LNCAP (cell line): ENCODE measurements around the gene SPEM1.

ENCODE experiments used
- TF ChIP-seq, protein P1 (sequence below): fragments of 450-650 bp; IDR thresholded peaks from 2 replicates; pipeline ENCODE4 v1.5.1; 2017; ENCODE audit warnings: mild to moderate bottlenecking

Gene SPEM1, protein sequence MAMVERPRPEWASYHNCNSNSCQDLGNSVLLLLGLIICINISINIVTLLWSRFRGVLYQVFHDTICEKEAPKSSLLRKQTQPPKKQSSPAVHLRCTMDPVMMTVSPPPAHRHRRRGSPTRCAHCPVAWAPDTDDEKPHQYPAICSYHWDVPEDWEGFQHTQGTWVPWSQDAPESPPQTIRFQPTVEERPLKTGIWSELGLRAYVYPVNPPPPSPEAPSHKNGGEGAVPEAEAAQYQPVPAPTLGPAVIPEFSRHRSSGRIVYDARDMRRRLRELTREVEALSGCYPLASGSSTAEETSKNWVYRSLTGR

DNA sequence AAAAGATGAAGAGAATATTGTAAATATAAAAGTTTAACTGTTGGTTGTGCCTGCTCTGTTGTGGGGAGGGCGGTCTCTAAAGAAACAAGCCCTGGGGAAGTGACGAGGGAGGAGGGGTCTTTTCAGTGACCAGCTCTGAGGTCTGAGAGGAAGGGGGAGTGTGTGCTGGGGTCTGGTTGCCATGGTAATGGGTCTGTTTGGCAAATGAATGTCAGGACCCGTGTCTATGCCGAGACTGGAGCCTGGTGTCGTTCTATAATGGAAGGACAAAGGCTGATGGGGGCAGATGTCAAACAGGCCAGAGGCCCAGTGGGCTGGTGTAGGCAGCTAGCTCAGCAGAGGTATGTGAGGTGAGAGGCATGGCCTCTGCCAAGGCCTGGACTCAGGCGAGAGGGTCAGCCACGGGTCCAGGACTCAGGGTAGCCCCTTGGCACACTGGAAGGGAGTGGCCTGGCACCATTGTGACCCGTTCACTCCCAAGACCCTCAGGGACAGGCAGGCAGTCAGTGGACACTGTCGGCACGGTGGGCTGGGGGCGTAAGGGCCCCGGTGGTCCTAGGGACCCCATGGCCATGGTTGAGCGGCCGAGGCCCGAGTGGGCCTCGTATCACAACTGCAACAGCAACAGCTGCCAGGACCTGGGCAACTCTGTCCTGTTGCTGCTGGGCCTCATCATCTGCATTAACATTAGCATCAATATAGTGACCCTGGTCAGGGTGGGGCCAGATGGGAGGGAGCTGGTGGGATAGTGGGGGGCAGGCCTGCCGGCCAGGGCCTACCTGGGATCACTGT is at the start of gene SPEM1:
Gene SPEM1, plus strand, starts transcription at position 506 of the 792 bp plus-strand sequence. Its CDS starts 61 bp downstream, at position 567.
- TF ChIP-seq, protein P1, sequence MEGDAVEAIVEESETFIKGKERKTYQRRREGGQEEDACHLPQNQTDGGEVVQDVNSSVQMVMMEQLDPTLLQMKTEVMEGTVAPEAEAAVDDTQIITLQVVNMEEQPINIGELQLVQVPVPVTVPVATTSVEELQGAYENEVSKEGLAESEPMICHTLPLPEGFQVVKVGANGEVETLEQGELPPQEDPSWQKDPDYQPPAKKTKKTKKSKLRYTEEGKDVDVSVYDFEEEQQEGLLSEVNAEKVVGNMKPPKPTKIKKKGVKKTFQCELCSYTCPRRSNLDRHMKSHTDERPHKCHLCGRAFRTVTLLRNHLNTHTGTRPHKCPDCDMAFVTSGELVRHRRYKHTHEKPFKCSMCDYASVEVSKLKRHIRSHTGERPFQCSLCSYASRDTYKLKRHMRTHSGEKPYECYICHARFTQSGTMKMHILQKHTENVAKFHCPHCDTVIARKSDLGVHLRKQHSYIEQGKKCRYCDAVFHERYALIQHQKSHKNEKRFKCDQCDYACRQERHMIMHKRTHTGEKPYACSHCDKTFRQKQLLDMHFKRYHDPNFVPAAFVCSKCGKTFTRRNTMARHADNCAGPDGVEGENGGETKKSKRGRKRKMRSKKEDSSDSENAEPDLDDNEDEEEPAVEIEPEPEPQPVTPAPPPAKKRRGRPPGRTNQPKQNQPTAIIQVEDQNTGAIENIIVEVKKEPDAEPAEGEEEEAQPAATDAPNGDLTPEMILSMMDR = no peak

DNA sequence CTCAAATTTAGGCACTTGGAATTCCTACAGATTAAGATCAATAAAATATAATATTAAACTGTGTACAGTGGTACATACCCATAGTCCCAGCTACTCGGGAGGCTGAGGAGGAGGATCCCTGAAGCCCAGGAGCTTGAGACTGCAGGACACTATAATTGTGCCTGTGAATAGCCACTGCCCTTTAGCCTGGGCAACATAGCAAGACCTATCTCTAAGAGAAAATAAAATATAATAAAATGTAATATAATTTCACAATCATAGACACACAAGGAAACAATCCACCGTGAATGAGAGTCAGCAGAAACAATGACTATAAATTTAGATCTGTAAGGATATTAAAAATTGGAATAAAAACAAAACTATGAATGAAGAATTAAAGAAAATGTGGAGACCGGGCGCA is 49.3 kb upstream of the SPEM1 start:
- TF ChIP-seq, protein P1 = no peak

DNA sequence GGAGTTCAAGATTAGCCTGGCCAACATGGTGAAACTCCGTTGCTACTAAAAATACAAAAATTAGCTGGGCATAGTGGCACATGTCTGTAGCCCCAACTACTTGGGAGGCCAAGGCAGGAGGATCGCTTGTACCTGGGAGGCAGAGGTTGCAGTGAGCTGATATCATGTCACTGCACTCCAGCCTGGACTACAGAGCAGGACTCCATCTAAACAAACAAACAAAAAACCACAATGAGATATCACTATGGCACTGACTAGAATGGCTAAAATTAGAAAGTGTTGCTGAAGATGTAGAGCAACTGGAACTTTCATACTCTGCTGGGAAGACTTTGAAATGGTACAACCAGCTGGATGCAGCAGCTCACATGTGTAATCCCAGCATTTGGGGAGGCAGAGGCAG is 45.8 kb upstream of the SPEM1 start:
- TF ChIP-seq, protein P1 = no peak

DNA sequence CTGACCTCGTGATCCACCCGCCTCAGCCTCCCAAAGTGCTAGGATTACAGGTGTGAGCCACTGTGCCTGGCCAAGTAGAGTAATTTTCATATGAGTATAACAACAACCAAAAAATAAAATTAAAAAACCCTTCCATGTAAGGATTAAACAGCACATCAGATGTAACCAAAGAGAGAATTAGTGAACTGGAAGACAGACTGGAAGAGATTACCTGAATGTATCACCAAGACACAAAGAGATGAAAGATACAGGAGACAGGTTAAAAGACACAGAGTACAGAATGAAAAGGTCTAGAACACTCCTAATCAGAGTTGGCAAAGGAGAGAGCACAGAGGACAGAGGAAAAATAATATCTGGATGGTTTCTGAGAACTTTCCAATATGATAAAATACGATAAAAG is 41.0 kb upstream of the SPEM1 start:
- TF ChIP-seq, protein P1 = no peak

DNA sequence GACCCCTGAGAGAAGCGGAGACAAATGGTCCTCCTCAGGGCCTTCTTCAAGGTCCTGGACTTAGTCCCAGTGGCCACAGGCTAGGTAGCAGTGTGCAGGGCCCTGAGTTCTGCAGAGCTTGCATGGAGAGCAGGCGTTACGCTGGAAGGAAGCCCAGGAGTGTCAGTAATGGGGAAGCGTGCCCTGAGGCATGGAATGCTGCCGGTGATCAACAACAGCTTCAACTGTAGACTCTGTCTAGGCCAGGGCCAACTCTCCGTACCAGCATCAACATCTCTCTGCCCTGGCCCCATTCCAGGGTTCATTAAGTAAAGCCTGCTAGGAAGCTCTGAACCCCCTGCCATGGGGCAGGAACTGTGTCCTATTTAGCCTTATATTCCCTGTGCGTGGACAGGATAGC is 39.8 kb upstream of the SPEM1 start:
- TF ChIP-seq, protein P1 = no peak

DNA sequence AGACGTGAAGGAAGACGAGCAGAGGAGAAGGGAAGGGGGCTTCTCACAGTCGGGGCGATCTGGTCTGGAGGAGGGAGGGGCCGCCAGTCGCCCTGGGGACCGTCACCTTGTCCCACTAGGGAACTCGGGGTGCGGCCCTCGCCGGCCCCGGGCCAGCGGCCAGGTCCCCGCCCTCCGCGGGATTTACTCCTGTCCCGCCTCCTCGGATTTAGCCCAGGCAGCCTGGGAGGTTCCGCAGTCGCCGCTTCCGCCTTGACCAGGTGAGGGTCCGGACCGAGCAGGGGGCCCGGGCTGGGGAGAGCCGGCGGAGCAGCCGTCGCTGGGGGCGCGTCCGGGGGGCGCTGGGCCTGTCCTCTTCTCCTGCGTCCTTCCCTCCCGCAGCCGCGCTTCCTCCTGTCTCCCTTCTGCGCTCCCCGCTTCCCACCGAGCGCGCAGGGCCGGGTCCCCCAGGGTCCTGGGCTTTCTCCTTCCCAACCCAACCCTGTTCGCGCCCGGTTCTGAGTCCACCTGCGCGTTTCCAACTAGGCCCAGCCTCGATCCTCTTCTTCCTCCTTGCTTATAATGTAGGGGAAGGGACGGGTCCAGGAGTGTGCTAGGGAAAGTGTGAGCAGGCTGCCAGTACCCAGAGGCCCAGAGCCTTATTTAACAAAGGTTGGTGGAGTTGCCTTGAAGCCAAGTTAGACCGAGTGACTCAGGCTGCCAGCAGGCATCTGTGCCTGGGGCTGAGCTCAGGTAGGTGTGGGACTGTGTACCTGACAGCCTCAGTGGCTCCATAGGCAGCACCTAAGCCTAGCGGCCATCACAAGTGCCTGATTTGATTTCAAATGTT is 39.1 kb upstream of the SPEM1 start, which contains the start of gene TNK1:
Gene TNK1, plus strand, starts transcription at position 235 of the 829 bp plus-strand sequence. CDS start 1,838 bp downstream, outside the sequence.
- TF ChIP-seq, protein P1 = no peak

DNA sequence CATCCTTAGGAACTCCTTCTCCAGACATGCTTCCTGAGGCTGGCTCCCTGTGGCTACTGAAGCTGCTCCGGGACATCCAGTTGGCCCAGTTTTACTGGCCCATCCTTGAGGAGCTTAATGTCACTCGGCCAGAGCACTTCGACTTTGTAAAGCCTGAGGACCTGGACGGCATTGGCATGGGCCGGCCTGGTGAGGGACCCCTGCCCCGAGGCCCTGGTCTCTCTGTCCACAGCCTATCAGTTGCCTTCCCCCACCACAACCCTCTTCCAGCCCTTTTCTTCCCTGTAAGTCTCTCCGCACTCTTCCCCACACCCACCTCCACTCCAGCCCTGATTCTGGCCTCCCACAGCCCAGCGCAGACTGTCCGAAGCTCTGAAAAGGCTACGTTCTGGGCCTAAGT is 37.2 kb upstream of the SPEM1 start:
- TF ChIP-seq, protein P1 = no peak
